AG10803 (cell line): ENCODE results near the gene CR1.
A peak's percentile ranks its signal among the peaks of the same experiment; 100 is the strongest.
"Not testable (repeated sequence)": the region's sequence is repeated elsewhere in the genome, so short reads cannot be mapped to it uniquely, and the experiment has no call there.

ENCODE experiments used
- DNase-seq: peaks from one replicate; pipeline ENCODE4 v3.0.0; 2010; ENCODE audit warnings: low read depth
- H3K4me3 ChIP-seq: 2 replicates; pipeline ENCODE4 v1.5.1; 2011; ENCODE audit warnings: mild to moderate bottlenecking, low read length, control low read depth
- TF ChIP-seq, protein P1 (sequence below): conservative IDR thresholded peaks from 2 replicates; pipeline ENCODE4 v1.5.1; 2011; ENCODE audit warnings: mild to moderate bottlenecking, low read length, control low read depth, inconsistent platforms

The CR1 gene

DNA sequence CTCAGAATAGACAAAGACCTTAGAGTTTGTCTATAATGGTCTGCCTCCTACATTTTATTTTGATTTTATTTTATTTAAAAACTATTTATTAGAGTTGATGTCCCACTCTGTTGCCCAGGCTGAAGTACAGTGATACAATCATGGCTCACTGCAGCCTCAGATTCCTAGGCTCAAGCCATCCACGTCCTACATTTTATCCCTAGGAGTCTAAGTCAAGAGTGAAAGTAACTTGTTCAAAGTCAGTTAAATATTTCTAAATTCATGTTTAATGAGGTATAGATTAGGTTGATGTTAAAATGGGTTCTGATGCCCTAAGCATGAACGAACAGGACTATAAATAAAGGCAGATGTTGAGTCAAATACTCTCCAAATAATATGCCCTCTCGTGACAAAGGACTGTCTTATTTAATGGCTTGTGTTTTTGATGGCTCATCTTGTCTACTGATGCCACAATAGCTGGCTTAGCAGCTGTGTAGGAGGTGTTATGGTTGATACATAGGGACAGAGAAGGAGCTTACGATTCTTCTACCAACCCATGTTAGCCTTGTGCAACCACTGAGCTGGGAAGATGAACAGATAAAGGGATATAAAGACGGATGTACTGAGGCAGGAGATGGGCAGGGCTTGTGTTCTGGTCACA is 83.0 kb downstream of the CR1 start:
- no peak for DNase-seq
- H3K4me3 ChIP-seq: no peak overlapping the region
- TF ChIP-seq, protein P1, sequence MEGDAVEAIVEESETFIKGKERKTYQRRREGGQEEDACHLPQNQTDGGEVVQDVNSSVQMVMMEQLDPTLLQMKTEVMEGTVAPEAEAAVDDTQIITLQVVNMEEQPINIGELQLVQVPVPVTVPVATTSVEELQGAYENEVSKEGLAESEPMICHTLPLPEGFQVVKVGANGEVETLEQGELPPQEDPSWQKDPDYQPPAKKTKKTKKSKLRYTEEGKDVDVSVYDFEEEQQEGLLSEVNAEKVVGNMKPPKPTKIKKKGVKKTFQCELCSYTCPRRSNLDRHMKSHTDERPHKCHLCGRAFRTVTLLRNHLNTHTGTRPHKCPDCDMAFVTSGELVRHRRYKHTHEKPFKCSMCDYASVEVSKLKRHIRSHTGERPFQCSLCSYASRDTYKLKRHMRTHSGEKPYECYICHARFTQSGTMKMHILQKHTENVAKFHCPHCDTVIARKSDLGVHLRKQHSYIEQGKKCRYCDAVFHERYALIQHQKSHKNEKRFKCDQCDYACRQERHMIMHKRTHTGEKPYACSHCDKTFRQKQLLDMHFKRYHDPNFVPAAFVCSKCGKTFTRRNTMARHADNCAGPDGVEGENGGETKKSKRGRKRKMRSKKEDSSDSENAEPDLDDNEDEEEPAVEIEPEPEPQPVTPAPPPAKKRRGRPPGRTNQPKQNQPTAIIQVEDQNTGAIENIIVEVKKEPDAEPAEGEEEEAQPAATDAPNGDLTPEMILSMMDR: no peak

DNA sequence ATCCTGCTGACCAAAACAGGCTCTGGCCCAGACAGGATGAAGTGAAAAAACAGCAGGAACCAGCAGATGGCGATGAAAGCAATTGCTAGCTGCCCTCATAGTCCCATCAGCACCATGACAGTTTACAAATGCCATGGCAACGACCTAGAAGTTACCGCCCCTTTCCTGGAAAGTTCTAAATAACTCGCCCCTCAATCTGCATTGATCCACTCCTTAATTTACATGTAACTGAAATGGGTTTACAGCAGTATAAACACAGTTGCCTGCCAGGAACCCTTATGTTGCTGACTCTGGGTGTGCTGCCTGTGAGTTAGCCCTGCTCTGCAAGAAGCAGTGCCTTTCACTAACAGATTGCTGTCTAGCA is 83.5 kb downstream of the CR1 start:
- TF ChIP-seq, protein P1: peak; percentile 69
- H3K4me3 ChIP-seq: no peak overlapping the region
- DNase-seq: peak; percentile 57

DNA sequence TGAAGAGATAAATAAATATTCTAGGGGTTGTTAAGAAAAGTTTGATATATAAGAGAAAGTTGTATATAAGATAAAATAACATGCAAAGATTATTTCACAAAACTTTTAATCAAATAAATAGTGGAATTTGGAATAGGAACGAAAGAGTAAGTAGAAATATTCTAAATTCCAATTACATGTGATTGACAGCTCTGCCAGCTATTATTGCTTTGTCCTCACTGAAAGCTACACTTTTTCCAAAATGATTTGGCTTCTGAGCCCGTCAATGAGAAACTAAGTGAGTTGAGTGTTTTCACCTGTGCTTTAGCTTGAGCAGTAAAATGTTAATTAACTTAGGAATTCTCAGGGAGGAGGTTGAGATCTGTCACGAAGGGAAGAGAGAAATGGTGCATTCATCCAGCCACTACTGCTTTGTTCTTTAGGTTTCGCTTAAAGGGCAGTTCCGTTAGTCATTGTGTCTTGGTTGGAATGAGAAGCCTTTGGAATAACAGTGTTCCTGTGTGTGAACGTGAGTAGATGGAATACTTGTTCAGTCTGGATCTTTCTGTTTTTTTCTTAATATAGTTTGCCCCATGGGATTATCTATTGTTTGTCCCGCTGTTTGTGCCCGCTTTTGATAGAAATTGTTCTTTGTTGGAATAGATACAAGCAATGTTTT is 85.7 kb downstream of the CR1 start:
- no peak for DNase-seq
- TF ChIP-seq, protein P1: no peak
- H3K4me3 ChIP-seq: no peak overlapping the region

DNA sequence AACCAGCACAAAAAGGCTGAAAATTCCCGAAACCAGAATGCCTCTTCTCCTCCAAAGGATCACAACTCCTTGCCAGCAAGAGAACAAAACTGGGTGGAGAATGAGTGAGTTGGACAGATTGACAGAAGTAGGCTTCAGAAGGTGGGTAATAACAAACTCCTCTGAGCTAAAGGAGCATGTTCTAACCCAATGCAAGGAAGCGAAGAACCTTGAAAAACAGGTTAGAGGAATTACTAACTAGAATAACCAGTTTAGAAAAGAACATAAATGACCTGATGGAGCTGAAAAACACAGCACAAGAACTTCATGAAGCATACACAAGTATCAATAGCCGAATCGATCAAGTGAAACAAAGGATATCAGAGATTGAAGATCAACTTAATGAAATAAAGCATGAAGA is 93.5 kb downstream of the CR1 start:
- not testable (repeated sequence) for DNase-seq, H3K4me3 ChIP-seq

DNA sequence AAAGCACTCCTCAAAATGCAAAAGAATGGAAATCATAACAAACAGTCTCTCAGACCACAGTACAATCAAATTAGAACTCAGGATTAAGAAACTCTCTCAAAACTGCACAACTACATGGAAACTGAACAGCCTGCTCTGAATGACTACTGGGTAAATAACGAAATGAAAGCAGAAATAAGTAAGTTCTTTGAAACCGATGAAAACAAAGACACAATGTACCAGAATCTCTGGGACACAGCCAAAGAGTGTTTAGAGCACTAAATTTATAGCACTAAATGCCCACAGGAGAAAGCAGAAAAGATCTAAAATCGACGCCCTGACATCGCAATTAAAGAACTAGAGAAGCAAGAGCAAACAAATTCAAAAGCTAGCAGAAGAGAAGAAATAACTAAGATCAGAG is 95.2 kb downstream of the CR1 start:
- not testable (repeated sequence) for DNase-seq, H3K4me3 ChIP-seq

DNA sequence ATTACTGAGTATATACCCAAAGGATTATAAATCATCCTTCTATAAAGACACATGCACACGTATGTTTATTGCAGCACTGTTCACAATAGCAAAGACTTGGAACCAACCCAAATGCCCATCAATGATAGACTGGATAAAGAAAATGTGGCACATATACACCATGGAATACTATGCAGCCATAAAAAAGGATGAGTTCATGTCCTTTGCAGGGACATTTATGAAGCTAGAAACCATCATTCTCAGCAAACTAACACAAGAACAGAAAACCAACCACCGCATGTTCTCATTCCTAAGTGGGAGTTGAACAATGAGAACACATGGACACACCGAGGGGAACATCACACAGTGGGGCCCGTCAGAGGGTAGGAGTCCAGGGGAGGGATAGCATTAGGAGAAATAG is 98.1 kb downstream of the CR1 start:
- DNase-seq, H3K4me3 ChIP-seq: not testable (repeated sequence)

DNA sequence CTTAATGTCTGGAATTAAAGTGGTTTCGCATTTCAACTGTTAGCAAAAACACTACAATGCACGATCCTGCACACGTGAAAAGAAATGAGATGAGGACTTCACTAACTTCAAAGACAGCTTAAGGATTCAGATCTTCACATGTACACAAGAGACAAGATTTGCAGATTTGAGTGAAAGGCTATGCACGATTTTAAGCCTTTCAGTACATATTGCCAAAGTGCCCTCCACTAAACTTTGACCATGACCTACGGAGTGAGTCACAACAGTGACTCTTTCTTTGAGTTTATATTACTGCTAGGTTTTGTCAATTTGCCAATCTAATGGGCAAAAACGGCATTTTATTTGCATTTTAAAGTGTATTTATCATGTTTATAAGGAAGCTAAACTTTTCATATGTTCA is 107.8 kb downstream of the CR1 start:
- H3K4me3 ChIP-seq: no peak overlapping the region
- TF ChIP-seq, protein P1: no peak
- DNase-seq: no peak

DNA sequence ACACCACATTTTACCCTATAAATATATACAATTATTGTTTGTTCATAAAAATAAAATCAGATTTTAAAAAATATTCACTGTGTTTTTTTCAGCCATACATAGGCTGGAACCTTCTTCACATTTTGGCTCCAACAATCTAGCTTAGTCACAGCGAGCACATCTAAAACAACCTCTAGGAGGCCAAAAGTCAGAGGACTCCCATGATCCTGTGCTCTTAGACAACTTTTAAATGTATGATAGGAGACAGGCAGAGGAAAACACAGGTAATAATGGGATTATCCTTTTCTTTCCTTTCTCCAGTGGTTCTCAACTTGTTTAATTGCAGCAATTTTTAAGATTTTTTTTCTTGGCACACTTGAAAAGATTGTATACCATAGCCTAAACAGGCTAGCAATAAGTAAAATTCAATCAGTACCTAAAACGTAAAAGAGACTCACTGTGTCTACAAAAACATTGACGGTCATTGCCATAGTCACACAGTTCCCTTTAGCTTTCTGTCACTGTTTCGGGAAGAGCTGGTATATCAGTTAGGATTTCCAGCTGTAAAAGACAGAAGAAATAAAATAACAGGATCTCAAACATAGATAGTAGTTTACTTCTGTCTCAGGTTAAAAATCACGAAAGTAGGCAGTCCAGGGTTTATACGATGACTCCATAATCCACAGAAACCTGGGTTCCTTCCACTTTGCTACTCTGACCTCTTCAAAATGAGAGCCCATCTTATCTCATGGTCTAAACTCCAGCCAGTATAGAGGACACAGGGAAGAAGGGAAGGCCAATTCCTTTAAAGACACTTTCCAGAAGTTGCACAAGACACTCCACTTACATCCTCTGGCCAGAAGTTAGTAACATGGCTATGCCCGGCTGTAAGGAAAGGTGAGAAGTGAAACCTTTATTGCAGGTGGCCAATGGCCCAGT is 109.7 kb downstream of the CR1 start:
- TF ChIP-seq, protein P1: no peak
- no peak overlapping the region for H3K4me3 ChIP-seq
- DNase-seq: no peak
